GM23338 (cell line): Measurements from ENCODE around the gene KRT222. TPM values are rescaled to one million over a fixed set of nuclear protein-coding genes. Genes with fewer than 3 reads are reported as not detected.

Experiments
- ATAC-seq: fragments of 200-7000 bp; cut with Tn5 transposase; 3 replicates; pipeline ENCODE4 v1.9.1; 2020
- DNase-seq: peaks from one replicate; pipeline ENCODE4 v3.0.0-alpha.2; 2015; ENCODE audit warnings: low spot score
- H2AFZ ChIP-seq: fragments of 200-600 bp; sonication (generic); 2 replicates; pipeline ENCODE4 v1.8.0; 2016; ENCODE audit warnings: antibody characterized with exemption, mild to moderate bottlenecking, moderate library complexity
- H3F3A ChIP-seq: fragments of 200-600 bp; sonication (generic); replicated peaks from 2 replicates; pipeline ENCODE4 v1.8.0; 2017; ENCODE audit warnings: antibody characterized with exemption, mixed run types, low read depth
- H3K27ac ChIP-seq: fragments of 200-600 bp; sonication (generic); 2 replicates; pipeline ENCODE4 v1.6.1; 2016; ENCODE audit warnings: low read depth
- H3K27me3 ChIP-seq: fragments of 200-600 bp; sonication (generic); 2 replicates; pipeline ENCODE4 v1.8.0; 2016; ENCODE audit warnings: mild to moderate bottlenecking, mixed run types, moderate library complexity; ENCODE audit not compliant: insufficient read depth
- H3K36me3 ChIP-seq: fragments of 200-600 bp; sonication (generic); 2 replicates; pipeline ENCODE4 v1.8.0; 2016; ENCODE audit warnings: mild to moderate bottlenecking; ENCODE audit not compliant: insufficient read depth
- H3K4me1 ChIP-seq: fragments of 200-600 bp; sonication (generic); 2 replicates; pipeline ENCODE4 v1.8.0; 2016; ENCODE audit warnings: mild to moderate bottlenecking, moderate library complexity; ENCODE audit not compliant: insufficient read depth
- H3K4me2 ChIP-seq: fragments of 200-600 bp; sonication (generic); 2 replicates; pipeline ENCODE4 v1.7.1; 2017; ENCODE audit warnings: mixed run types
- H3K4me3 ChIP-seq: fragments of 200-600 bp; sonication (generic); 2 replicates; pipeline ENCODE4 v1.6.1; 2016; ENCODE audit warnings: mixed run types
- H3K79me2 ChIP-seq: fragments of 200-600 bp; sonication (generic); replicated peaks from 2 replicates; pipeline ENCODE4 v1.8.0; 2017; ENCODE audit warnings: mild to moderate bottlenecking; ENCODE audit not compliant: insufficient read depth
- H3K9me2 ChIP-seq: fragments of 200-600 bp; sonication (generic); 2 replicates; pipeline ENCODE4 v1.8.0; 2017; ENCODE audit not compliant: insufficient read depth
- H4K20me1 ChIP-seq: fragments of 200-600 bp; sonication (generic); replicated peaks from 2 replicates; pipeline ENCODE4 v1.8.0; 2017; ENCODE audit warnings: mild to moderate bottlenecking; ENCODE audit not compliant: insufficient read depth
- H3K27ac Mint-ChIP-seq: 2 replicates; pipeline ENCODE4 v1.8.0; 2020; ENCODE audit warnings: inconsistent platforms, mild to moderate bottlenecking, moderate library complexity, mixed read lengths
- H3K27me3 Mint-ChIP-seq: 3 replicates; pipeline ENCODE4 v1.8.0; 2022; ENCODE audit warnings: low read depth, mild to moderate bottlenecking, moderate library complexity, mixed read lengths, inconsistent platforms; ENCODE audit not compliant: insufficient read depth, poor library complexity
- H3K36me3 Mint-ChIP-seq: 3 replicates; pipeline ENCODE4 v1.8.0; 2021; ENCODE audit warnings: low read depth, mild to moderate bottlenecking, inconsistent platforms, moderate library complexity, mixed read lengths
- H3K4me1 Mint-ChIP-seq: 3 replicates; pipeline ENCODE4 v1.8.0; 2020; ENCODE audit warnings: mild to moderate bottlenecking, inconsistent platforms, mixed read lengths
- H3K4me3 Mint-ChIP-seq: 3 replicates; pipeline ENCODE4 v1.8.0; 2021; ENCODE audit warnings: moderate library complexity, mild to moderate bottlenecking, inconsistent platforms, mixed read lengths
- H3K9me3 Mint-ChIP-seq: 3 replicates; pipeline ENCODE4 v1.8.0; 2020; ENCODE audit warnings: moderate library complexity, mild to moderate bottlenecking, inconsistent platforms, mixed read lengths
- CREB1 ChIP-seq: fragments of 250-450 bp; sonication (Bioruptor Pico); IDR thresholded peaks from 2 replicates; pipeline ENCODE4 v1.5.0; 2020; ENCODE audit warnings: low read depth, mild to moderate bottlenecking, moderate library complexity
- EZH2 ChIP-seq: fragments of 200-600 bp; sonication (generic); IDR thresholded peaks from one replicate; pipeline ENCODE4 v1.8.0; 2017; ENCODE audit warnings: antibody characterized with exemption, mild to moderate bottlenecking, low read depth; ENCODE audit not compliant: unreplicated experiment
- EZH2phosphoT487 ChIP-seq: fragments of 200-600 bp; sonication (generic); IDR thresholded peaks from one replicate; pipeline ENCODE4 v1.8.1; 2018; ENCODE audit warnings: antibody characterized with exemption; ENCODE audit not compliant: unreplicated experiment
- JUNB ChIP-seq: IDR thresholded peaks from one replicate; pipeline ENCODE4 v1.6.1; 2016; ENCODE audit warnings: antibody characterized with exemption; ENCODE audit not compliant: unreplicated experiment
- NANOG ChIP-seq: IDR thresholded peaks from 2 replicates; pipeline ENCODE4 v1.6.1; 2016; ENCODE audit warnings: antibody characterized with exemption, borderline replicate concordance
- POLR2AphosphoS5 ChIP-seq: IDR thresholded peaks from 2 replicates; pipeline ENCODE4 v1.6.1; 2016; ENCODE audit warnings: antibody characterized with exemption, low read depth
- REST ChIP-seq: IDR thresholded peaks from one replicate; pipeline ENCODE4 v1.6.1; 2018; ENCODE audit warnings: antibody characterized with exemption; ENCODE audit not compliant: unreplicated experiment
- STAT1 ChIP-seq: IDR thresholded peaks from one replicate; pipeline ENCODE4 v1.6.1; 2016; ENCODE audit warnings: antibody characterized with exemption; ENCODE audit not compliant: unreplicated experiment
- ZNF114 ChIP-seq: fragments of 250-450 bp; sonication (Bioruptor Pico); IDR thresholded peaks from 2 replicates; pipeline ENCODE4 v1.5.0; 2020; ENCODE audit warnings: mild to moderate bottlenecking, moderate library complexity
- ZNF331 ChIP-seq: fragments of 250-450 bp; sonication (Bioruptor Pico); IDR thresholded peaks from 2 replicates; pipeline ENCODE4 v1.5.0; 2020; ENCODE audit warnings: low read depth, mild to moderate bottlenecking, moderate library complexity
- ZNF462 ChIP-seq: fragments of 250-450 bp; sonication (Bioruptor Pico); IDR thresholded peaks from 2 replicates; pipeline ENCODE4 v1.5.0; 2020; ENCODE audit warnings: mild to moderate bottlenecking, moderate library complexity
- polyA plus RNA-seq: library from polyadenylated mRNA; unstranded; fragments of >200 nt; fragmentation: Nextera tagmentation; extraction: Ambion mirVana; gene quantifications from 2 replicates; pipeline ENCODE4 v1.2.1, GENCODE V29; 2016
- total RNA-seq: library from RNA; depleted of rRNA; stranded (reverse); fragments of >200 nt; shearing (Covaris generic); gene quantifications from 2 replicates; pipeline ENCODE4 v1.2.3, GENCODE V29; 2014
- TF ChIP-seq, protein P1 (sequence below): IDR thresholded peaks from 2 replicates; pipeline ENCODE4 v1.6.1; 2016; ENCODE audit warnings: antibody characterized with exemption
- TF ChIP-seq, protein P2 (sequence below), 2 experiments: fragments of 200-600 bp in 1 of 2; sonication (generic) in 1 of 2; conservative IDR thresholded peaks; 2 replicates each; pipeline versions ENCODE4 v1.5.1 to v1.6.1; 2016 to 2017; ENCODE audit warnings: antibody characterized with exemption in 2 of 2, low read depth in 2 of 2, mild to moderate bottlenecking in 2 of 2, moderate library complexity in 1 of 2

KRT222 gene
- total and polyA plus RNA-seq, 2 experiments from 2014 or later, result not detected

GRCh38 chr17:40695874-40696472, 31.0 kb upstream of the KRT222 start (continued):
- no peak for TF ChIP-seq REST

DNA sequence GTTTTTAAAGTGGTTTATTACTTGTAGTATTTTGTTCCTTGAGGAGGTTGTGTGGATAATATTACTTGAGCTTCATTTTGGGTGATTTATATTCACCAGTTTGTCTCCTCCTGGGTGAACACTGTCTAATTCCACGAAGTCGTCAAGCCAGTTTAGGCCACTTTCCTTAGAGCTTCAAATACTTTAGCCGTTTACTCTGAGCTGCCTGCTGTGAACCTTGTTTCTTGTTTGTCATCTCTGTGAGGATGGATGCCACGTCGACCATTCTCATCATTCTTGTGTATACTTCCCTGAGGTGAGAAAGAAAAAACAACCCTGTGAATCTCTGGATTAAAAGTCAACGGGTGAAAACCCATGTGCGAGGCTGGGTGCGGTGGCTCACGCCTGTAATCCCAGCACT, 29.6 kb upstream of the KRT222 start:
- no peaks in the 10 kb centered on the region for H3F3A ChIP-seq
- no peaks in the 10 kb centered on the region for H3K79me2 ChIP-seq
- H3K4me1 Mint-ChIP-seq, result no peaks in the 10 kb centered on the region; the same call in 2 of the 3 replicates
- DNase-seq, result peak; percentile 35
- H3K27me3 Mint-ChIP-seq, result peaks cover 2% of the 10 kb centered on the region
- no peaks in the 10 kb centered on the region for H3K36me3 Mint-ChIP-seq
- no peaks in the 10 kb centered on the region for H3K4me1 ChIP-seq
- H3K4me3 Mint-ChIP-seq, result no peak overlapping the region
- H3K36me3 ChIP-seq, result no peaks in the 10 kb centered on the region
- no peak overlapping the region for H3K4me3 ChIP-seq
- H3K27ac ChIP-seq, result no peak overlapping the region
- no peaks in the 10 kb centered on the region for H3K9me3 Mint-ChIP-seq
- no peak overlapping the region for H2AFZ ChIP-seq
- no peak; the same call in 2 of the 3 replicates for ATAC-seq
- no peaks in the 10 kb centered on the region for H4K20me1 ChIP-seq
- no peaks in the 10 kb centered on the region for H3K27me3 ChIP-seq
- no peak overlapping the region for H3K4me2 ChIP-seq
- H3K9me2 ChIP-seq, result no peaks in the 10 kb centered on the region
- H3K27ac Mint-ChIP-seq, result no peak overlapping the region
- TF ChIP-seq CREB1 (CRISPR knock-in tag) (no peak), ZNF462 (CRISPR knock-in tag) (no peak), NANOG (no peak), EZH2phosphoT487 (no peak), ZNF331 (CRISPR knock-in tag) (no peak), ZNF114 (CRISPR knock-in tag) (no peak), EZH2 (no peak), STAT1 (no peak), POLR2AphosphoS5 (no peak), JUNB (no peak)
- TF ChIP-seq, protein P1, sequence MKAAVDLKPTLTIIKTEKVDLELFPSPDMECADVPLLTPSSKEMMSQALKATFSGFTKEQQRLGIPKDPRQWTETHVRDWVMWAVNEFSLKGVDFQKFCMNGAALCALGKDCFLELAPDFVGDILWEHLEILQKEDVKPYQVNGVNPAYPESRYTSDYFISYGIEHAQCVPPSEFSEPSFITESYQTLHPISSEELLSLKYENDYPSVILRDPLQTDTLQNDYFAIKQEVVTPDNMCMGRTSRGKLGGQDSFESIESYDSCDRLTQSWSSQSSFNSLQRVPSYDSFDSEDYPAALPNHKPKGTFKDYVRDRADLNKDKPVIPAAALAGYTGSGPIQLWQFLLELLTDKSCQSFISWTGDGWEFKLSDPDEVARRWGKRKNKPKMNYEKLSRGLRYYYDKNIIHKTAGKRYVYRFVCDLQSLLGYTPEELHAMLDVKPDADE, result no peak
- TF ChIP-seq, protein P2, sequence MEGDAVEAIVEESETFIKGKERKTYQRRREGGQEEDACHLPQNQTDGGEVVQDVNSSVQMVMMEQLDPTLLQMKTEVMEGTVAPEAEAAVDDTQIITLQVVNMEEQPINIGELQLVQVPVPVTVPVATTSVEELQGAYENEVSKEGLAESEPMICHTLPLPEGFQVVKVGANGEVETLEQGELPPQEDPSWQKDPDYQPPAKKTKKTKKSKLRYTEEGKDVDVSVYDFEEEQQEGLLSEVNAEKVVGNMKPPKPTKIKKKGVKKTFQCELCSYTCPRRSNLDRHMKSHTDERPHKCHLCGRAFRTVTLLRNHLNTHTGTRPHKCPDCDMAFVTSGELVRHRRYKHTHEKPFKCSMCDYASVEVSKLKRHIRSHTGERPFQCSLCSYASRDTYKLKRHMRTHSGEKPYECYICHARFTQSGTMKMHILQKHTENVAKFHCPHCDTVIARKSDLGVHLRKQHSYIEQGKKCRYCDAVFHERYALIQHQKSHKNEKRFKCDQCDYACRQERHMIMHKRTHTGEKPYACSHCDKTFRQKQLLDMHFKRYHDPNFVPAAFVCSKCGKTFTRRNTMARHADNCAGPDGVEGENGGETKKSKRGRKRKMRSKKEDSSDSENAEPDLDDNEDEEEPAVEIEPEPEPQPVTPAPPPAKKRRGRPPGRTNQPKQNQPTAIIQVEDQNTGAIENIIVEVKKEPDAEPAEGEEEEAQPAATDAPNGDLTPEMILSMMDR (conservative IDR thresholded peaks at IDR 0.05; ENCODE audit: low read depth in 2 of 2), result no peak
